IgD-negative memory B cell (primary cell): ENCODE results near the gene SLC4A1AP. TPM values are rescaled to one million over a fixed set of nuclear protein-coding genes. Genes with fewer than 3 reads are reported as not detected.

Source experiments
- H3K27ac Mint-ChIP-seq, 3 donors: one replicate each; pipeline ENCODE4 v1.8.0; 2020 to 2022; ENCODE audit warnings: mild to moderate bottlenecking in 3 of 3, mixed read lengths in 3 of 3, moderate library complexity in 1 of 3
- H3K27me3 Mint-ChIP-seq: one replicate; pipeline ENCODE4 v1.8.0; 2021; ENCODE audit warnings: mixed read lengths
- H3K36me3 Mint-ChIP-seq: one replicate; pipeline ENCODE4 v1.8.0; 2020; ENCODE audit warnings: mild to moderate bottlenecking, mixed read lengths
- H3K4me1 Mint-ChIP-seq, 3 donors: one replicate each; pipeline ENCODE4 v1.8.0; 2020 to 2022; ENCODE audit warnings: mixed read lengths in 3 of 3, mild to moderate bottlenecking in 1 of 3
- H3K4me3 Mint-ChIP-seq, 4 donors: one replicate each; pipeline ENCODE4 v1.8.0; 2020 to 2022; ENCODE audit warnings: mild to moderate bottlenecking in 4 of 4, mixed read lengths in 4 of 4, moderate library complexity in 3 of 4
- H3K9me3 Mint-ChIP-seq, 3 donors: one replicate each; pipeline ENCODE4 v1.8.0; 2020 to 2021; ENCODE audit warnings: mixed read lengths in 3 of 3, mild to moderate bottlenecking in 1 of 3
- polyA plus RNA-seq: library from polyadenylated mRNA; unstranded; fragments of 300-500 nt; fragmentation: Illumina TruSeq; gene quantifications from one replicate; pipeline ENCODE4 v1.2.3, GENCODE V29; 2021

SLC4A1AP gene
- polyA plus RNA-seq, 1 donor from 2014 or later = 20.7 TPM

DNA sequence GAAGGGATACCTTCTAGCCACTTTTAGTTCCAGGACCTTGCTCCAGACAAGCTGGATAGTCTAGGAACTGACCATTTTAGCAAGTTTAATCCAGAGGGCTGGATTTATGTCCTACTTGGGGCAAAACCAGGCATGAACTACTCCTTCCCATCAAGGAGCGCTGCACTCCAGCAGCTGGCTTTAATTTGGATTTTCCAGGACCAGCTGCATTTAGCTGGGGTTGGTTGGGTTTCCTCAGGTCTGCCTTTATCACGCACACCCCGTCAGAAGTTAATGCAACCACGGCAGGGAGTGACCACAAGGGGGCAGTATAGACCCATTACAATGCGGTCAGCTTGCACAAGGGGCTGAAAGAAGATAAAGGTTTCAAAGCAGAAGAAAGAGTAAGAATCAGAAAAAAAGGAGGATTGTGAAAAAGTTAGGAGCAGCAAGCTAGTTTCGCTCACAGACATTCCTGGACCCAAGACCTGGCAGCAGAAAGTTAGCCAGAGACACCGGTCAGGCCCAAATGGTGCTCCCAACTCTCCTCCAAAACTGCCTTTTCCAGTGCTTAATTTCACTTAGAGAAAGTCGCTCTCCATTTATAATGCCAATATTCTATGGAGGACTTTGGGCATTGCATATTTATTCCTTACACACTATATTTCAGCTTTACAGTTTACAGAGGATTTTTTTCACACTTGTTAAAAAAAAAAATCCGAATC, 40.1 kb downstream of the SLC4A1AP start:
- no peaks in the 10 kb centered on the region for H3K36me3 Mint-ChIP-seq
- H3K4me1 Mint-ChIP-seq = no peaks in the 10 kb centered on the region
- H3K27ac Mint-ChIP-seq = peak overlapping the region in 1 of 3 donors; percentile 36
- no peaks in the 10 kb centered on the region for H3K9me3 Mint-ChIP-seq
- no peak overlapping the region for H3K4me3 Mint-ChIP-seq
- peaks cover 4% of the 10 kb centered on the region for H3K27me3 Mint-ChIP-seq

DNA sequence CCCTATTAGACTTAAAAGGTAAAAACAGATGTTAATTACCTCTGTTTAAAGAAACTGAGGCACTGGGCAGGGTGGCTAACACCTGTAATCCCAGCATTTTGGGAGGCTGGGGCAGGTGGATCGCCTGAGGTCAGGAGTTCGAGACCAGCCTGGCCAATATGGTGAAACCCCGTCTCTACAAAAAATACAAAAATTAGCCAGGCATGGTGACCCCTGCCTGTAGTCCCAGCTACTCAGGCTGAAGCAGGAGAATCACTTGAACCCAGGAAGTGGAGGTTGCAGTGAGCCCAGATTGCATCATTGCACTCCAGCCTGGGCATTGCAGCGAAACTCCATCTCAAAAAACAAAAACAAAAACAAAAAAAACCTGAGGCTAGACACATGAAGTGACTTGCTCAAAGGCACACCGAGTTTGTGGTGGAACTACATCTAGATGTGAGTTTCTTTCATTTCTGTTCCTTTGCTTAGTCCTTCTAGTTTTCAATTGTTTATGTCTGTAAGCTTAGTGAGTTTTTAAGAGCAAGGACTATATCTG, 40.7 kb downstream of the SLC4A1AP start:
- H3K27me3 Mint-ChIP-seq = peaks cover 4% of the 10 kb centered on the region
- H3K9me3 Mint-ChIP-seq = no peaks in the 10 kb centered on the region
- H3K4me1 Mint-ChIP-seq = no peaks in the 10 kb centered on the region
- no peaks in the 10 kb centered on the region for H3K36me3 Mint-ChIP-seq
- no peak overlapping the region for H3K4me3 Mint-ChIP-seq
- H3K27ac Mint-ChIP-seq = no peak overlapping the region

DNA sequence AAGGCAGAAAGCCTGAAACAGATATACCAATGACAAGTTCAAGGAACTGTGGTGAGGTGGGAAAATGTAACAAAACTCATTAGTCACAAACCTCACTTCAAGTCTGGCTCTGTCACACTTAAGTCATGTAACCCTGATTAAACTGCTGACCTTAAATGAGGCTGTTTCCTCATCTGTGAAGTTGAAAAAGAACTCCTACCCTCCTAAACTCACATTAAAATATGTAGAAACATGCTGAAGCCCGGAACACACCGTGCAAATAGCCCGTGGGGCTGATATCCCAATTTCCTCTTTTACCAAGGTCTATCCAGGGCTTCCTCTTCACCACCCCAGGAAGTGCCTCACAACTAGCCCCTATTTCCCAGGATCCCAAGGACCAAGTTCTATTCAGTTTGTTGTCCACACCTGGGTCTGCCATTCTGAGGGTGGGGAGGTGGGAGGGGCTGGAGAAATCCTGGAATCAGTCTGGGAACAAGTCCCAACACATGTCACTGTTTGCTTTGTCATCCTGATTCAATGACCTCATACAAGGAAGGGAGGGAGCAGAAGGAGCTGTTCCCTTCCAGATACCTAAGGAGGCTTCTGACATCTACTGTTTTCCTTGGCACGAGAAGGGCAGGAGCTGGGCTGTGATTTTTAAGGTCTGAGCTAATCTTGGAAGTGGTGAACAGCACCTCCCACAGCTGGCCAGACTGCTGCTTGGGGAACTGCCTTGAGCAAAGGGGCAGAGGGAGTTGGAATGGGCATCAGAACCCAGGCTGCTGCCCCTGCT, 42.3 kb downstream of the SLC4A1AP start:
- Mint-ChIP-seq H3K4me3 (peak overlapping the region in 1 of 4 donors; percentile 21), H3K27ac (no peak overlapping the region), H3K36me3 (no peaks in the 10 kb centered on the region), H3K4me1 (no peaks in the 10 kb centered on the region), H3K9me3 (no peaks in the 10 kb centered on the region), H3K27me3 (peaks cover 4% of the 10 kb centered on the region)

DNA sequence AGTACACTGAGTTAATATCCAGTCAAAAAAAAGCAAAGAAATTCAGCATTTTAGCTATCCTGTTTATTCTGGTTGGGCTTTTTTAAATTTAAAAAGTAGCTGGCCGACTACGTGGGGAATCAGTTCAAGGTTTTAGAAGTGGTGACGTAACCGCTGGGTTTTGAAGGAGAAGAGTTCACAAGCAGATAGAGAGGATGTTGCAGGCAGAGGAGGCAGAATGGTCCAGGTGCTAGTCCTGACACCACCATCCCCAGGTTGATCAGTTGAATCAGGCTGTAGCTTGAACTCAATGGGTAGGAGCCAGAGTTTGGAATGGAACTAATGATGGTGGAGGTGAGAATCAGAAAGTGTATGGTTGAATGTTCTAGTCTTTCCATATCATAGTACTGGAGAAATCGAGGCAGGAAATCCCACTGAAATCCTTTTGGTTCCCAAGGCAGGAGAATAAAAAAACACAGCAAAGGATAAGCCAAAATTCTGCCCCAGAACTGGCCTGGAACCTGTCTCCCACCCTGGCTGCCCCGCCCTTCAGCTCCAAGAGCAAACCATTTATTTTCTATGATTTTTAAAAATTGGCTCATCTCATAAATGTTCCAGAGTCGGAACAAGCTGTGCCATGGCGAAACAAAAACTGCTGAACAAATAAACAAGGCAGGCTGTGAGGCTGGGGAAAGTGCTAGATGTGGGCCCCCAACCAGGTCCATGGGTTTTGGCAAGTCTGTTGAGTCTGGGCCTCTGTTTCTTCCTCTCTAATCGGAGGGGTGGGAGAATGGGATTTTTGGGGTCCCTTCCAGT, 44.0 kb downstream of the SLC4A1AP start:
- Mint-ChIP-seq H3K27me3 (peaks cover 7% of the 10 kb centered on the region), H3K9me3 (no peaks in the 10 kb centered on the region), H3K27ac (no peak overlapping the region), H3K4me3 (no peak overlapping the region), H3K36me3 (no peaks in the 10 kb centered on the region), H3K4me1 (no peaks in the 10 kb centered on the region)

DNA sequence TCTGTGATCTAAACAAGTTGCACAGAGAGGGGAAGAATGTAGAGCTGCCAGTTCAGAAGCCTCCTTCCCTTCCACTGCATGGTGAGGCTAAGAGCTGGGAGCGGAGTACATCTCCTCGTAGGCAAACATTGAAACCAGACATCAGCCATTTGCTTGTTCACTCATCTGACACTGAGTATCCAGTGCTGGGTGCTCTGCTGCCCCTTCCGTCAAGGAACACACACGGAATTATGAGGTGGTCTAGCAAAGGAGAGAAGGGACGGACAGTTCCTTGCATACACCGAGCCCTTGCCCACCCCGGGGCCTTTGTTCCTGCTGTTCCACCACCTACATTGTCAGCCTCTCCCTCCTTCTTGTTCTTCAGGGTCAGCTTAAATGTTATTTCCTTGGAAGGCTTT, 44.6 kb downstream of the SLC4A1AP start:
- H3K9me3 Mint-ChIP-seq = no peaks in the 10 kb centered on the region
- H3K27ac Mint-ChIP-seq = no peak overlapping the region
- no peaks in the 10 kb centered on the region for H3K4me1 Mint-ChIP-seq
- H3K27me3 Mint-ChIP-seq = peaks cover 7% of the 10 kb centered on the region
- H3K4me3 Mint-ChIP-seq = no peak overlapping the region
- H3K36me3 Mint-ChIP-seq = no peaks in the 10 kb centered on the region

DNA sequence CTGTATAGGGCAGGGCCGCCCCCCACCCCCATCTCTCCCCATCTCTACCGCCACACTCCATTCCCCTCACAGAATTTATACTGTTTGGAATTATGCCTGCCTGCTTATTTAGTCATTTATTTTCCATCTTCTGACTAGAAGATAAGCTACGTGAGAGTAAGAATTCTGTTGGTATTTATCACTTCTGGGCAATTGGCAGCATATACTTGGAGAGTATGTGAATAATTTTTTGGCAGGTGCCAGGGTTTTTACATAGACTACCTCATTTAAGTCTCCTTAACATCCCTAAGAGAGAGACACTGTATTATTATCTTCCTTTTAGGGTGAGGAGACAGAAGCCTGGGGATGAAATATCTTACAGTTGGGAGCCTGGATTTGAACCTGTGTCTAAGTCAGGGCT, 45.0 kb downstream of the SLC4A1AP start:
- Mint-ChIP-seq H3K27me3 (peaks cover 7% of the 10 kb centered on the region), H3K4me3 (no peak overlapping the region), H3K9me3 (no peaks in the 10 kb centered on the region), H3K27ac (no peak overlapping the region), H3K36me3 (no peaks in the 10 kb centered on the region), H3K4me1 (no peaks in the 10 kb centered on the region)

DNA sequence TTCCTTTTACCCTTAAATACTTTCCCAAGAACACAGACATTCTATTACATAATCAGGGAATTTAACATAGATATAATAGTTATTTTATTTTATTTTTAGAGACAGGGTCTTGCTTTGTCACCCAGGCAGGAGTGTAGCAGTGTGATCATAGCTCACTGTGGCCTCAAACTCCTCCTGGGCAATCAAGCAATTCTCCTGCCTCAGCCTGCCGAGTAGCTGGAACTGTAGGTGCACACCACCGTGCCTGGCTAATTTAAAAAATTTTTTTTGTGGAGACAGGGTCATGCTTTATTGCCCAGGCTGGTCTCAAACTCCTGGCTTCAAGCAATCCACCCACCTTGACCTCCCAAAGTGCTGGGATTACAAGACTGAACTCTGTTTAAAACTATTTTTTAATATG, 45.6 kb downstream of the SLC4A1AP start:
- Mint-ChIP-seq H3K27ac (no peak overlapping the region), H3K4me3 (no peak overlapping the region), H3K9me3 (no peaks in the 10 kb centered on the region)

DNA sequence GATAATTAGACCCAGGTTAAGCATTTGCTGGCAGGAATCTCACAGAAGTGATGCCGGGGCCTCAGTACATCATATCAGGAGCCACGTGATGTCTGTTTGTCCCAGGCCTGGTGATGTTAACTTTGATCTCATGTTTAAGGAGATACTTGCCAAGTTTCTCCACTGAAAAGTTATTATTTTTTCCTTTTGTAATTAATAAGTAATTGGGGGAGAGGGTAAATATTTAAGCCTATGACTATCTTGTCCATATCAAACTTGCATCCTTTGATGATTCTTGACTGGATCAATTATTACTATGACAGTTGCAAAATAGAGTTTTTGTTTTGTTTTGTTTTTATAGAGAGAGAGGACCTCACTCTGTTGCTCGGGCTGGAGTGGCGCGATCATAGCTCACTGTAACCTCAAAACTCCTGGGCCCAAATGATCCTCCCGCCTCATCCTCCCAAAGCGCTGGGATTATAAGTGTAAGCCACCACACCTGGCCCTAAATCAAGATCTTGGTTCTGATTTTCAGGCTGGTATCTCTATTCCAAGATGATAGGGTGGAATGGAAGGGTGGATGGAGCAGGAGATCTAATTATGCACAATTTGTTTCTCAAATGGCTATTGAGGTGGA, 46.4 kb downstream of the SLC4A1AP start:
- H3K27ac Mint-ChIP-seq = no peak overlapping the region
- H3K36me3 Mint-ChIP-seq = no peaks in the 10 kb centered on the region
- peaks cover 12% of the 10 kb centered on the region for H3K27me3 Mint-ChIP-seq
- H3K4me1 Mint-ChIP-seq = peaks cover 0 to 2% (median 2%) of the 10 kb centered on the region in 3 donors
- no peaks in the 10 kb centered on the region for H3K9me3 Mint-ChIP-seq
- H3K4me3 Mint-ChIP-seq = no peak overlapping the region

More for the DNA sequence above, 45.6 kb downstream of the SLC4A1AP start:
- H3K4me1 Mint-ChIP-seq = no peaks in the 10 kb centered on the region
- H3K36me3 Mint-ChIP-seq = no peaks in the 10 kb centered on the region
- H3K27me3 Mint-ChIP-seq = peaks cover 7% of the 10 kb centered on the region

DNA sequence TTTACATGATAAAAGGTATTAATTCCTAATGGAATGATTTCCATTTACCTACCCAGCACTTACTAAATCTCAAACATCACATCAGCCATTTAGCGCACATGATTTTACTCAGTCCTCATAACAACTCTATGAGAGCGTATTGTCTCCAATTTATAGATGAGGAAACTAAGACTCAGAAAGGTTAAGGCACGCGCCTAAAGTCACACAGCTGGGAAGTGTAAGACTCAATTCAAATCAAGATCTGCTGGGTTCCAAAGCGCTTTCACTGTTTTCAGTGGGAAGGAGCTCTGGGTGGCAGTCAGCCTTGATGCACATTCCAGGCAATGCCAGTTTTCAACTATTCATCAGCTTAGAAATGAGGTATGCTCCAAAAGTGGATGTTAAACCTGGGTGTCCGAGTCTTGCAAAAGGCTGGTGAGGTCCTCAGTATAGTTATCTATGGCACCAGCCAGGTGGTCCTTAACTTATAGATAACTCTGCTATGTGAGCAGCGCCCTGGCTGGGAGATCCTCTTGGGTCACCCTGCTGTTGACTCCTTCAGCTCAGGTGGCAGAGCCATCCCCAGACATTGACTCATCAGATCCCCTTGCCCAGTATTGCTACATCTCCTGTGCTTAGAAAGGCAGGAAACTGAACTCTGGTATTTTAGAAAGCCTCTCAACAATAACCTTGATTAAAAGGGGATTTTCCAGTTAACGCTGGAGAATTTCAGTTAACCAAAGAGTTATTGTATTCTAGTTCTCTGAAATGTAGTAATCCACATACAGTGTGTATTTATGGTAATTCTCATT, 47.1 kb downstream of the SLC4A1AP start:
- Mint-ChIP-seq H3K4me3 (no peak overlapping the region), H3K9me3 (no peaks in the 10 kb centered on the region), H3K36me3 (no peaks in the 10 kb centered on the region), H3K4me1 (peaks cover 0 to 2% (median 2%) of the 10 kb centered on the region in 3 donors), H3K27me3 (peaks cover 14% of the 10 kb centered on the region), H3K27ac (no peak overlapping the region)

DNA sequence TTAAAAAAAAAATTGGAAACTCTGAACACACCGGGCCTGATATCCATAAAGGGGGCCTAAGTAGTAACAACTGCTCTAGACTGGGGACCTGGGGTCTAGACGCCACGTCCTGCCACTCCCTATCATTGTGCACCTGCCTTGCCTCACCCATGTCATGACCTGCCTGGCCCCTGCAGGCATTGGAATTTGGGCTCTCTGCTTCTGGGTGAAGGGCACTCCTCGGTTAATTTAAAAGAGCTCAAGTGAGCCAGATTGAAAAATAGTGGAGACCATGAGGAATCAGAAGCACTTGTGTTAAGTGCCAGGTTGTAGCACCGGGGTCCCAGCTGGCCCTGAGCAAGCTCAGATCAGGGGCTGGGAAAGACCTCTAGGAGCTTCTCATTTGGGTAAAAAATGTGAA, 48.1 kb downstream of the SLC4A1AP start:
- Mint-ChIP-seq H3K36me3 (peaks cover 2% of the 10 kb centered on the region), H3K4me3 (no peak overlapping the region), H3K4me1 (peaks cover 0 to 6% (median 3%) of the 10 kb centered on the region in 3 donors), H3K27ac (no peak overlapping the region), H3K9me3 (no peaks in the 10 kb centered on the region), H3K27me3 (peaks cover 18% of the 10 kb centered on the region)

DNA sequence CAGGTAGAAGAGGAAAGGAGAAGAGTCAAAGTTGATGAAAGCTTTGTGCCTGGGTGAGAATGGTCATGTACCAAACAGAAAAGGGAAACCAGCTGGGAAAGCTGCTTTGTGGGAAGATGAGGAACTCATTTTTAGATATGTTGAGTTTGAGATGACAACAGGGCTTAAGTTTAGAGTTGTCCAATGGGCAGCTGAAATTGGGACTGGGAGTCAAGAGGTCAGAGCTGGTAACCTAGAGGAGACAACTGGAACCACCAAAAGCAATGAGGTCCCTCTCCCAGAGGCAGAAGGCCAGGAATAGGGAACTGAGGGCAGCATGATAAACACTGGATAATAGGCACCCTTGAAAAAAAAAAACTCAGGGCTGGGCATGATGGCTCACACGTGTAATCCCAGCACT, 48.8 kb downstream of the SLC4A1AP start:
- Mint-ChIP-seq H3K27ac (no peak overlapping the region), H3K27me3 (peaks cover 22% of the 10 kb centered on the region), H3K4me3 (no peak overlapping the region), H3K4me1 (peaks cover 0 to 7% (median 6%) of the 10 kb centered on the region in 3 donors), H3K9me3 (no peaks in the 10 kb centered on the region), H3K36me3 (peaks cover 2% of the 10 kb centered on the region)

DNA sequence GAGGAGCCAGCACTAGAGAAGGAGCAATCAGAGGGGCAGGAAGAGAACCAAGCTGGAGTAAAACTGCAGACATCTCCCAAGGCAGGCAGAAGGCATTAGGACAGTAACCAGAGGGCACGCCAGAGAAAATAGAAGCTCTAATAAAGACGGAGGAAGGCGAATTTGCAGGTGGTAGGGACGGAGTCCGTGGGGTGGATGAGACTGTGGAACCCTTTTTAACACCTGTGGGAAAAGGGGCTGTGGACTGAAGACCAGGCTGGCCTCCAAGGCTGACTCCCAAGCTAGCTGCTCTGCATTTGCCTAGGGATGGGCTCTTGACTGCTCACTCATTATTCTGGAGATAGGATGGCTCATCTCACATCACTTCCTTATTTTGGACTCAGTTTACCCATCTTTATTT, 49.5 kb downstream of the SLC4A1AP start:
- H3K4me1 Mint-ChIP-seq = peaks cover 0 to 7% (median 6%) of the 10 kb centered on the region in 3 donors
- no peaks in the 10 kb centered on the region for H3K9me3 Mint-ChIP-seq
- H3K27me3 Mint-ChIP-seq = peaks cover 24% of the 10 kb centered on the region
- H3K36me3 Mint-ChIP-seq = peaks cover 2% of the 10 kb centered on the region
- no peak overlapping the region for H3K27ac Mint-ChIP-seq
- H3K4me3 Mint-ChIP-seq = peak overlapping the region in 1 of 4 donors; percentile 13

DNA sequence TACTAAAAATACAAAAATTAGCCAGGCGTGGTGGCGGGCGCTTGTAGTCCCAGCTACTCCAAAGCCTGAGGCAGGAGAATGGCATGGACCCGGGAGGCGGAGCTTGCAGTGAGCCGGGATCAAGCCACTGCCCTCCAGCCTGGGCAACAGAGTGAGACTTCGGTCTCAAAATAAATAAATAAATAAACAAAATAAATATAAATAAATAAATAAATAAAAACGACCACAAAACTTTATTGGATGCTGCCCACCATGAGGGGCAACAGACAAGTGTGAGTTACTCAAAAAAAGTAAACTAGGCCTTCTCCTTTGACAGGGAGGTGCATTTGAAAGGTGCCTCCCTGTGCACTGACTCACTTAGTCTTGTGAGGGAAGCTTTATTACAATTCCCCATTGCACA, 50.4 kb downstream of the SLC4A1AP start:
- Mint-ChIP-seq H3K9me3 (no peaks in the 10 kb centered on the region), H3K4me1 (peaks cover 0 to 7% (median 6%) of the 10 kb centered on the region in 3 donors), H3K4me3 (peak overlapping the region in 1 of 4 donors; percentile 68), H3K27ac (no peak overlapping the region), H3K27me3 (peaks cover 24% of the 10 kb centered on the region), H3K36me3 (peaks cover 2% of the 10 kb centered on the region)

DNA sequence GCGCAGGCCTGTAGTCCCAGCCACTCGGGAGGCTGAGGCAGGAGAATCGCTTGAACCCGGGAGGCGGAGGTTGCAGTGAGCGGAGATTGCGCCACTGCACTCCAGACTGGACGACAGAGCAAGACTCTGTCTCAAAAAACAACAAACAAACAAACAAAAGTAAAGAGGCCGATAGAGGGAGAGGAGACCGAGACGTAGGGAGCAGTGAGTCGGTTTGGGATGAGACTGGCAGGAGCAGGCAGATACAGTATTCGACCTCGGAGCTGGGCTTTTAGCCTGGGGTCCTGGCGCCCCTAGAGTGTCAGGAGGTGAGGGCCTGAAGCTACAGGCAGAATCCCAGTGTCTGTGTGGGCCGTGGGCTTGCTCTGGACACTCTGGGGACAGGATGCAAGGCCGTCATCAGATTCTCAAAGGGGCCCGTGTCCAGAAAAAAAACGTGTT, 51.2 kb downstream of the SLC4A1AP start:
- Mint-ChIP-seq H3K4me1 (peaks cover 0 to 7% (median 6%) of the 10 kb centered on the region in 3 donors), H3K27ac (no peak overlapping the region), H3K27me3 (peaks cover 24% of the 10 kb centered on the region), H3K36me3 (peaks cover 2% of the 10 kb centered on the region), H3K4me3 (peak overlapping the region in 3 of 4 donors; percentile 63 to 77 (median 68)), H3K9me3 (no peaks in the 10 kb centered on the region)
